Upper lobe of left lung (tissue), 4 donors: ENCODE results near the gene PTPRD.

Experiments used
- POLR2AphosphoS5 ChIP-seq, 2 donors: sonication (generic); formaldehyde crosslinking; IDR thresholded peaks; one replicate each; pipeline ENCODE4 v1.5.1; 2017; ENCODE audit warnings: antibody characterized with exemption in 2 of 2
- TF ChIP-seq, protein P1 (sequence below), 6 experiments: fragments of 450-650 bp in 4 of 6; fragments of 200-600 bp in 2 of 6; sonication (generic) in 2 of 6; IDR thresholded peaks; one replicate each; pipeline ENCODE4 v1.5.1; 2016 to 2019; ENCODE audit warnings: antibody characterized with exemption in 6 of 6

DNA sequence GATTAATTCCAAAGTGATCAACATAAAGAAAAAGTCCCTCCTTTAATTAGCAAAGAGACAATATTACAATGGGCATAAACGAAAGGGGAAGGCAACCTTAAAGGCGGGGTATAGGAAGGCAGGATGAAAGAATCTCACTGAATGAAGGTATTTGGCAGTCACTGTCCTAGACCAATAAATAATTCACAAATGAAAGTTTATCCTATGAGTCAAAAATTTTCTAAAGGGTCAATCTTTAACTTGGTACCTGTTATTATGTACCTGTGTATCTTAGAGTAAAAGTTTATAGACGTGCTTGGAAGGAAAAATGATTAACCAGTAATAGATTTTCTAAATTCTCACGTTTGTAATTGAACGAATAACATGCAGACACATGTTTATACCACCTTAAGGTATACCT, 1867.5 kb downstream of the PTPRD start:
- TF ChIP-seq, protein P1, sequence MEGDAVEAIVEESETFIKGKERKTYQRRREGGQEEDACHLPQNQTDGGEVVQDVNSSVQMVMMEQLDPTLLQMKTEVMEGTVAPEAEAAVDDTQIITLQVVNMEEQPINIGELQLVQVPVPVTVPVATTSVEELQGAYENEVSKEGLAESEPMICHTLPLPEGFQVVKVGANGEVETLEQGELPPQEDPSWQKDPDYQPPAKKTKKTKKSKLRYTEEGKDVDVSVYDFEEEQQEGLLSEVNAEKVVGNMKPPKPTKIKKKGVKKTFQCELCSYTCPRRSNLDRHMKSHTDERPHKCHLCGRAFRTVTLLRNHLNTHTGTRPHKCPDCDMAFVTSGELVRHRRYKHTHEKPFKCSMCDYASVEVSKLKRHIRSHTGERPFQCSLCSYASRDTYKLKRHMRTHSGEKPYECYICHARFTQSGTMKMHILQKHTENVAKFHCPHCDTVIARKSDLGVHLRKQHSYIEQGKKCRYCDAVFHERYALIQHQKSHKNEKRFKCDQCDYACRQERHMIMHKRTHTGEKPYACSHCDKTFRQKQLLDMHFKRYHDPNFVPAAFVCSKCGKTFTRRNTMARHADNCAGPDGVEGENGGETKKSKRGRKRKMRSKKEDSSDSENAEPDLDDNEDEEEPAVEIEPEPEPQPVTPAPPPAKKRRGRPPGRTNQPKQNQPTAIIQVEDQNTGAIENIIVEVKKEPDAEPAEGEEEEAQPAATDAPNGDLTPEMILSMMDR (IDR thresholded peaks at IDR 0.05) = no peak
- TF ChIP-seq POLR2AphosphoS5 (IDR thresholded peaks at IDR 0.05) = no peak
